HUES6 (cell line): Measurements from ENCODE around the gene FAM20C.
"Not testable (repeated sequence)": the region's sequence is repeated elsewhere in the genome, so short reads cannot be mapped to it uniquely, and the experiment has no call there.

Experiments used
- H3K27ac ChIP-seq: 2 replicates; pipeline ENCODE4 v1.7.0; 2013; ENCODE audit warnings: low read depth, mild to moderate bottlenecking, low read length, inconsistent platforms
- H3K27me3 ChIP-seq: 2 replicates; pipeline ENCODE4 v1.6.1; 2013; ENCODE audit warnings: low read length; ENCODE audit not compliant: control insufficient read depth, insufficient read depth
- H3K36me3 ChIP-seq: 2 replicates; pipeline ENCODE4 v1.6.1; 2013; ENCODE audit warnings: low read length; ENCODE audit not compliant: control insufficient read depth, insufficient read depth
- H3K4me1 ChIP-seq: 2 replicates; pipeline ENCODE4 v1.6.1; 2013; ENCODE audit warnings: low read length; ENCODE audit not compliant: control insufficient read depth, insufficient read depth
- H3K4me3 ChIP-seq: 2 replicates; pipeline ENCODE4 v1.5.1; 2013; ENCODE audit warnings: low read depth, low read length
- H3K9ac ChIP-seq: one replicate; pipeline ENCODE4 v1.6.1; 2013; ENCODE audit warnings: mild to moderate bottlenecking, low read length
- H3K9me3 ChIP-seq: 2 replicates; pipeline ENCODE4 v1.6.1; 2013; ENCODE audit warnings: low read depth, low read length; ENCODE audit not compliant: control insufficient read depth, insufficient read depth

Gene FAM20C

DNA sequence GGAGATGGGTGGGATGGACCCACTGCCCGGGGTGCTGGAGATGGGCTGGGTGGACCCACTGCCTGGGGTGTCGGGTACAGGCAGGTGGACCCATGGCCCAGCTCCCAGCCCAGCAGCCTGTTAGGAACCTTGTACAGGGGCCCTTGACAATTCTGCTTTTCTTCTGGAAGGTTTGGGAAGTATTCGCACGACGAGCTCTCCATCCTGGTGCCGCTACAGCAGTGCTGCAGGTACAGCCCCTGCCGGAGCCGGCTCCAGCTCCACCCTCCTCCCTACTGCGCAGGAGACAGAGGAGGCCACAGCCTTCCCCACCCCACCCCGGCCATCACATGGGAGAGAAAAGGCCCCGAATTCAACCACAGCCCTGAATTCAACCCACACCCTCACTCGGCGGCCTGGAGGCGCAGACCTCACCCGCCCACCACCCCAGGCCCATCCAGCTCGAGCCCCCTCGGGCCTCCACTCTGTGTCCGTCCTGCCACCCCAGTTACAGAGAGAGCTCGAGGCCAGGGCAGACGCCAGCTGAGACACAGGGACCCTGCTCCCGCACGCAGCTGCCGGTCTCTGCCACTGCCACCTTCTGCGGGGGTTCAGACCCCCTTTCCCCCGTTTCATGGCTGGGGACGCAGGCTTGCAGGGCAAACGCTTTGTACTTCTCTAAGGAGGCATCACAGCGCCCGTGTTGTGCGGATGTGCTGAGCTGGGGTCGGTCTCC, 66.3 kb downstream of the FAM20C start:
- H3K9me3 ChIP-seq: peaks cover 83% of the 10 kb centered on the region
- no peak overlapping the region for H3K4me3 ChIP-seq
- no peak overlapping the region for H3K9ac ChIP-seq
- no peaks in the 10 kb centered on the region for H3K4me1 ChIP-seq
- H3K27me3 ChIP-seq: no peaks in the 10 kb centered on the region
- H3K27ac ChIP-seq: no peak overlapping the region
- peaks cover 70% of the 10 kb centered on the region for H3K36me3 ChIP-seq

GRCh38 chr7:259191-259505, 66.8 kb downstream of the FAM20C start:
- H3K9ac ChIP-seq: no peak overlapping the region
- no peak overlapping the region for H3K27ac ChIP-seq
- H3K9me3 ChIP-seq: peaks cover 86% of the 10 kb centered on the region
- peaks cover 67% of the 10 kb centered on the region for H3K36me3 ChIP-seq
- H3K27me3 ChIP-seq: no peaks in the 10 kb centered on the region
- no peak overlapping the region for H3K4me3 ChIP-seq
- no peaks in the 10 kb centered on the region for H3K4me1 ChIP-seq

DNA sequence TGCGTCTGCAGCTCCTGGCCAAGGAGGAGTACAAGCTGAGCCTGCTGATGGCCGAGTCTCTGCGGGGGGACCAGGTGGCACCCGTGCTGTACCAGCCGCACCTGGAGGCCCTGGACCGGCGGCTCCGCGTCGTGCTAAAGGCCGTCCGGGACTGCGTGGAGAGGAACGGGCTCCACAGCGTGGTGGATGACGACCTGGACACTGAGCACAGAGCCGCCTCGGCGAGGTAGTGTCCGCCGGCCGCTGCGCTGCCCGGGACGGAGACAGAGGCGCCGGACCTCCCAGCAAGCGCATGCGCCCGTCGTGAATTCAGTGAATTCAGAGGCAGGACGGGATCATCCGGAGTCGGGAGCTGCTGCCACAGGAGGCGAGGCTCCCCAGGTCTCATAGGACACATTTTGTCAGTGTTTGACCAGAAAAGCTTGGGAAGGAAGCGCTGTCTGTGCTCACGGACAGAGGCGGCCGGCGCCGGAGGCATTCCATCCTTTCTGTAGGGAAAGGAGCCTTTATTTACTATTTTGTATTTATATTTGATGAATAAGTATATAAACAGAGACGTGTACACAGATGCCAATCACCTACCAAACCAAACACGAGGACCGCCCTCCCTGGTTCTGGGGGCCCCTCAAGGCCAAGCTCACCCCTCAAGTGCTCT, 67.5 kb downstream of the FAM20C start:
- H3K4me3 ChIP-seq: no peak overlapping the region
- H3K4me1 ChIP-seq: no peaks in the 10 kb centered on the region
- peaks cover 63% of the 10 kb centered on the region for H3K36me3 ChIP-seq
- no peak overlapping the region for H3K27ac ChIP-seq
- H3K9ac ChIP-seq: no peak overlapping the region
- peaks cover 86% of the 10 kb centered on the region for H3K9me3 ChIP-seq
- no peaks in the 10 kb centered on the region for H3K27me3 ChIP-seq

DNA sequence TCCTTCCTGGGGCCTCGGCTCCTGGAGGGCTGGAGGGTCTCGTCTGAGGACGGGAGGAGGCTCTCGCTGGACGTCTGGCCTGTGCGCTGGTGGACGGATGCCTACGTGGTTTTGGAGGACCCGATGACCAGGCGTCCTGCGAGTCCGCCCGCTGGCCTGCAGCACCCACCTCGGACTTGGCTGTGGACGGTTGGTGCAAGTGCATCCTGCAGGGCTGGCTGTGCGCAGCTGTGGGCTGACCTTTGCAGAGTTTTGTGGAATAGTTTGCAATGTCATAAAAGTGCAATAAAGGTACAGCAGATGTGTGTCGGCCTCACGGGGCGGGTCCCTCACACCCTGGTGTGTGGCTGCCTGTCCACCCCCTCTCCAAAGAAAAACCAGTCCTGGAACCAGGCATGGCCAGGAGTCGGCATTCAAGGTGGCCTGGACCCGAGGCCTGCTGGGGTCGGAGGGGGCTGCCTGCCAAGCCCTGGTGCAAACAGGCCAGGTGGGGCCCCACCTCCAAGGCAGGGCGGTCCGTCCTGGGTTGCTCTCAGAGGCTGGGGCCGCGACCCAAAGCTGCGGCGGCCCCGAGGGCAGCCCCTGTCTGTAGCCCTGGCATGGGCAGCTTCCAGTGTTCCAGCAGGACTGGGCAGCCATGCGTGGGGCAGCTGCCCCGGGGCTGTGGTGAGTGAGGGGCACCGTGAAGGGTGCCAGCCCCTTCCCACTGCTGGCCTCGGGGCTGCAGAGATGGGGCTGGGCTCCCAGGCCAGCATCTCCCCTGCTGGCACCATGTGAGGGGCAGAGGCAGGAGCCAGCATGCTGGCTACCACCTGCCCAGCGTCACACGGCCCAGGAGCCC, 68.3 kb downstream of the FAM20C start:
- H3K36me3 ChIP-seq: peaks cover 55% of the 10 kb centered on the region
- H3K4me3 ChIP-seq: no peak overlapping the region
- H3K4me1 ChIP-seq: no peaks in the 10 kb centered on the region
- no peak overlapping the region for H3K27ac ChIP-seq
- H3K9me3 ChIP-seq: peaks cover 85% of the 10 kb centered on the region
- H3K27me3 ChIP-seq: no peaks in the 10 kb centered on the region
- H3K9ac ChIP-seq: no peak overlapping the region

DNA sequence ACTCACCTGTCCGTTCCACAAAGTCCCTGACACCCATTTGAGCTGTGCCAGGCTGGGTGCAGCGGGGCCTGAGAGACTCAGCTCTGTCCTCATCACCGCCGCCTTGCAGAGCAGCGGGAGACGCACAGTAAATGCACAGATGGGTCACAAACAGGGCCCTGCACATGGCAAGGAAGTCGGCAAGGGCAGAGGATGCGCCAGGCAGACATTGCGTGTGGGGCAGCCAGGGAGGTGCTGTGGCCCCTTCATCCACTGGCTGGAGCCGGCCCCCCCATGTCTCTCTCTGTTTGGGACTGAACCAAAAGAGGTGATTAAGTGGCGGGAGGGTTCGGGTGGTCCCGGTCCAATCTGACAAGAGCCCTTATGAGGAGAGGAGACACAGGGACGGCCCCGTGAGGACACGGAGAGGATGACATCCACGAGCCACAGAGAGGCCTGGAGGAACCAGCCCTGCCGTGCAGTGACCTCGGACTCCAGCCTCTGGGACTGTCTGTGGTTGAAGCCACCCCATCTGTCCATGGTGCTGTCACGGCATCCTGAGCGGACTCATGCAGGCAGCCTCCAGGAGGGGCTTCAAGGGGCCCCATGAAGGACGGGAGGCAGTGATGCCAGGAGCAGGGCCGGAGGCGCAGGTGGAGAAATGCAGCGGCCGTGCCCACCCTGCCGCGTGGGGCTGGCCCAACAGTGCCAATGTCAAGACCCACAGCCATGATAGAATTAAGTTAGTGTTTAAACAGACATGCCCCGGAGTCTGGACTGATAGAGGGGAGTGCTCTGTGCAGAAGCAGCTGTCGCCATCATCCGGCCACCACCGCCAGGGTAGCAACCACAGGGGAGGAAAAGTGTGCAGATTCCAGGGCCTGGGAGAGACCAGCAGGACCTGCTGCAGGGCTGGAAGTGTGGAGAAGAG, 69.2 kb downstream of the FAM20C start:
- H3K27ac ChIP-seq: no peak overlapping the region
- no peaks in the 10 kb centered on the region for H3K27me3 ChIP-seq
- peak overlapping the region; percentile 4 for H3K4me3 ChIP-seq
- peaks cover 46% of the 10 kb centered on the region for H3K36me3 ChIP-seq
- H3K9ac ChIP-seq: no peak overlapping the region
- peaks cover 84% of the 10 kb centered on the region for H3K9me3 ChIP-seq
- H3K4me1 ChIP-seq: no peaks in the 10 kb centered on the region

GRCh38 chr7:262251-262572, 69.8 kb downstream of the FAM20C start:
- Histone ChIP-seq H3K4me3 (peak overlapping the region; percentile 4), H3K27ac (no peak overlapping the region), H3K36me3 (peaks cover 40% of the 10 kb centered on the region), H3K4me1 (no peaks in the 10 kb centered on the region), H3K9me3 (peaks cover 84% of the 10 kb centered on the region), H3K27me3 (no peaks in the 10 kb centered on the region), H3K9ac (no peak overlapping the region)

DNA sequence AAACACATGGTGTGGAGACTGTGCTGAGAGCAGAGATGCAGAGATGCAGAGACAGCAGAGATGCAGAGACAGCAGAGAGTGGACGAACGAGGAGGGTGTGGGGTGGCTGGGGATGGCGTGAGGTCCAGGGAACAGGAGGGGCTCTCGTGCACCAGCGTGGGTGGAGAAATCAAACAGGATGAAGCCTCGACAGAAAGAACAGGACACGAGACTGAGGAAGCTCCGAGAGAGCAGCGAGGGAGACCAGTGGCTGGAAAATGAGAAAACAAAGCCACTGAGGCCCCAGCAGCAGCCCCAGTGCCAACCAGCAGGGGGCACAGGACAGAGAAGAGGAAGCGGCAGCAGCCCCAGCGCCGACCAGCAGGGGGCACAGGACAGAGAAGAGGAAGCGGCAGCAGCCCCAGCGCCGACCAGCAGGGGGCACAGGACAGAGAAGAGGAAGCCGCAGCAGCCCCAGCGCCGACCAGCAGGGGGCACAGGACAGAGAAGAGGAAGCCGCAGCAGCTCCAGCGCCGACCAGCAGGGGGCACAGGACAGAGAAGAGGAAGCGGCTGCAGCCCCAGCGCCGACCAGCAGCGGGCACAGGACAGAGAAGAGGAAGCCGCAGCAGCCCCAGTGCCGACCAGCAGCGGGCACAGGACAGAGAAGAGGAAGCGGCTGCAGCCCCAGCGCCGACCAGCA, 70.4 kb downstream of the FAM20C start:
- H3K27me3 ChIP-seq, H3K9ac ChIP-seq, H3K4me1 ChIP-seq, H3K27ac ChIP-seq: not testable (repeated sequence)
- peak overlapping the region; percentile 4 for H3K4me3 ChIP-seq
- H3K9me3 ChIP-seq: peaks cover 83% of the 10 kb centered on the region
- H3K36me3 ChIP-seq: peaks cover 35% of the 10 kb centered on the region

DNA sequence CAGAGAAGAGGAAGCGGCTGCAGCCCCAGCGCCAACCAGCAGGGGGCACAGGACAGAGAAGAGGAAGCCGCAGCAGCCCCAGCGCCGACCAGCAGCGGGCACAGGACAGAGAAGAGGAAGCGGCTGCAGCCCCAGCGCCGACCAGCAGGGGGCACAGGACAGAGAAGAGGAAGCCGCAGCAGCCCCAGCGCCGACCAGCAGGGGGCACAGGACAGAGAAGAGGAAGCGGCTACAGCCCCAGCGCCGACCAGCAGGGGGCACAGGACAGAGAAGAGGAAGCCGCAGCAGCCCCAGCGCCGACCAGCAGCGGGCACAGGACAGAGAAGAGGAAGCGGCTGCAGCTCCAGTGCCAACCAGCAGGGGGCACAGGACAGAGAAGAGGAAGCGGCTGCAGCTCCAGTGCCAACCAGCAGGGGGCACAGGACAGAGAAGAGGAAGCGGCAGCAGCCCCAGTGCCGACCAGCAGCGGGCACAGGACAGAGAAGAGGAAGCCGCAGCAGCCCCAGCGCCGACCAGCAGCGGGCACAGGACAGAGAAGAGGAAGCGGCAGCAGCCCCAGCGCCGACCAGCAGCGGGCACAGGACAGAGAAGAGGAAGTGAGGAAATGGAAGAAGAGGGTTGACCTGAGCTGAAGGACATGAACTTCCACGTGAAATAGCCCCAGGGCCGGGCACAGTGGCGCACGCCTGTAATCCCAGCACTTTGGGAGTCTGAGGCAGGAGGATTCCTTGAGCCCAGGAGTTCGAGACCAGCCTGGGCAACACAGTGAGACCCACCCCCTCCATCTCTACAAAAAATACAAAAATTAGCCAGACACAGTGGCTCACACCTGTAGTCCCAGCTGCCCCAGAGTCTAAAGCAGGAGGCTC, 71.3 kb downstream of the FAM20C start:
- H3K9ac ChIP-seq, H3K27me3 ChIP-seq, H3K27ac ChIP-seq, H3K4me3 ChIP-seq, H3K4me1 ChIP-seq: not testable (repeated sequence)
- H3K36me3 ChIP-seq: peaks cover 26% of the 10 kb centered on the region
- peaks cover 86% of the 10 kb centered on the region for H3K9me3 ChIP-seq

- peaks cover 86% of the 10 kb centered on the region for H3K9me3 ChIP-seq
- peaks cover 16% of the 10 kb centered on the region for H3K36me3 ChIP-seq
- no peaks in the 10 kb centered on the region for H3K4me1 ChIP-seq
- H3K4me3 ChIP-seq: no peak overlapping the region
- H3K9ac ChIP-seq: no peak overlapping the region
- H3K27me3 ChIP-seq: no peaks in the 10 kb centered on the region
- no peak overlapping the region for H3K27ac ChIP-seq
Measured at GRCh38 chr7:264541-265191, 72.3 kb downstream of the FAM20C start.
